Activated CD4-positive, alpha-beta T cell treated with anti-CD3 and anti-CD28 coated beads for 48 hours (primary cell): ENCODE results near the gene PI4K2A.

ENCODE experiments used
- DNase-seq: peaks from one replicate; pipeline ENCODE4 v3.0.0-alpha.2; 2020

The PI4K2A gene

DNA sequence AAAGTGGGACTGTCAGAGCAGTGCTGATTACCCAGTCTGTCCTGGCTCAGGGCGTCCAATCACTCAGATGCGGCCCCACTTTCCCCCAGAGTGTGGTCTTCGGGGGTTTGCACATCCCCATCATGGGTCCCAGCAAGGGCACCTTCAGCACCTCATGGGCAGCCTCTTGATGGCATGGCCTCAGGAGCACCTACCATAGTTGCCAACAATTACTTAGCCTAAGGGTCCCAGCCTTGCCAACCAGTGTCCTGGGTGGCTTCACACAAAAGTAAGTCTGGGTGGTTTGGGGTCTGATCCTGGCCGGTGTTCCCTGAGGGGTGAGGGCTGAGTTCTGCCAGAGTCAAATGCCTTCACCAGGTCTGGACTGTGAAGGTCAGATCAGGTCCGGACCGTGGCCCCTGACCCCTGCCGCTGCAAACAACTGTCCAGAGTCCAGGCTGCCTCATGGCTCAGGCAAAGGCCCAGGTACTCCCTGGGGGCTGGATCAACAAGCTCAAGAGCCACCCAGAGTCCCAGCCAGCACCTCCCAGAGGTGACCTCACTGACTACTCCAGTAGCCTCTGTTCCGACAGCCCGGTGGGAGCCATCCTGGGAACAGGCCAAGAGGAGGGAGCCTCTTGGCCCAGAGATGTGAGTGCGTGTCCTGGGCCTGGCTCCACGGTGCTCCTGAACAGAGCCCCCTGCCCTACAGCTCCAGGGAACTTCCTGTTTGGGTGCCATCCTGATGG, 66.8 kb downstream of the PI4K2A start:
- DNase-seq: no peak

DNA sequence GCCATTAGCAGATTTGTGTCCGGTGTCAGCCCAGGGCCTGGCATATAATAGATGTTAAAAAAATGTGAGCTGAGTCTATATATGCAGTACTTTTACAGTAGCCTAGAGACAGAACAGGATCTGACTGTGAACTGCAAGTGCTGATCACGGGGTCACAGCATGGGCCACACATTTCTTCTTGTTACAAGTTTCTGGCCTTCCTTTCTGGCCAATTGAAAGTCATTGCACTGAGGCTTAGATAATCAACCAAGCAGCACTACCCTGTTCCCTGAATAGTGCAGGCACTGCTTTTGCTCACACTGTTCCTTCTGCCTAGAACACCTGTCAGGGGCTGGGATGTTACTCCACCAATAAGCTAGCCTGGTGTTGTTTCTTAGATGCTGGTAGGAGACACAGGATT, 67.7 kb downstream of the PI4K2A start:
- no peak for DNase-seq

DNA sequence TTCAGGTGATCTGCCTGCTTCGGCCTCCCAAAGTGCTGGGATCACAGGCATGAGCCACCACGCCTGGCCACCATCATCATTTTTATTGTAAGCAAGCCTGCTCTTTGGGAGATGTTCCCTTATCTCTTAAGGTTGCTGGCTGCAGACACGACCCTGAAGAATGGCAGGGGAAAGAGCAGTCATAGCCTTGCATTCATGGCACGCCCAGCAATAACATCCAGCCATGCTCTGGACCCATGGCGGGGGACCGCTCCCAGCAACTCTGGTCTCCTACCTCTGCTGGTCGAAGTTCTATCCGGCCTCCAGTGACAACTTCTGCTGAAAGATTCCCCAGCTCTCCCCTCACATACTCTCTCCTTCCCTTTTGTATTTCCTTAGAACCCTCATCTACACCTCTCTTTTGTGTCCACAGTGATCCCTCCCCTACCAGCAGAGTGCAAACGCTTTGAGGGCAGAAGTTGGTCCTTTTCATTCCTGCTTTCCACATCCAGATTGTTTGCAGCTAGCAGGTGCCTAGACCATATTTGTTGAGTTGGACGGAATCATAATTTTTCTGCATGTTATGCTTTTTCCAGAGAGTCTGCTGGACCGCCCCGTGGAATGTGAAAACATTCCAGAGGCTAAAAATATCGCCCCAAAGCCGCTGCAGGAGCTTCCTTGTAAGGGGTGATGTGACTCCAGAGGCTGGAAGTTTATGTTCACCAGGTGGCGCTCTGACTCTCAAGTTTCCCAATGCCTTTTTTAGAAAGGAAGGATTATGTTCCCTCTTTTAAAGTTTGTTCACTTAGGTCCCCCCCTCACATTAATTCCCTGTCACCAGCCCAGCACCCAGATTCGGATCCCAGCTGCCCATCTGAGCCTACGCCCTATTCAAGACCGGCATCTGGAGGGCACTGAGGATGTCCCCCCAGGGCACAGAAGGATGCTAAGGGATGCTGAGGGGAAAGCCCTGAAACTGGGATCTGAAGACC, 68.8 kb downstream of the PI4K2A start:
- peak; percentile 51 for DNase-seq

DNA sequence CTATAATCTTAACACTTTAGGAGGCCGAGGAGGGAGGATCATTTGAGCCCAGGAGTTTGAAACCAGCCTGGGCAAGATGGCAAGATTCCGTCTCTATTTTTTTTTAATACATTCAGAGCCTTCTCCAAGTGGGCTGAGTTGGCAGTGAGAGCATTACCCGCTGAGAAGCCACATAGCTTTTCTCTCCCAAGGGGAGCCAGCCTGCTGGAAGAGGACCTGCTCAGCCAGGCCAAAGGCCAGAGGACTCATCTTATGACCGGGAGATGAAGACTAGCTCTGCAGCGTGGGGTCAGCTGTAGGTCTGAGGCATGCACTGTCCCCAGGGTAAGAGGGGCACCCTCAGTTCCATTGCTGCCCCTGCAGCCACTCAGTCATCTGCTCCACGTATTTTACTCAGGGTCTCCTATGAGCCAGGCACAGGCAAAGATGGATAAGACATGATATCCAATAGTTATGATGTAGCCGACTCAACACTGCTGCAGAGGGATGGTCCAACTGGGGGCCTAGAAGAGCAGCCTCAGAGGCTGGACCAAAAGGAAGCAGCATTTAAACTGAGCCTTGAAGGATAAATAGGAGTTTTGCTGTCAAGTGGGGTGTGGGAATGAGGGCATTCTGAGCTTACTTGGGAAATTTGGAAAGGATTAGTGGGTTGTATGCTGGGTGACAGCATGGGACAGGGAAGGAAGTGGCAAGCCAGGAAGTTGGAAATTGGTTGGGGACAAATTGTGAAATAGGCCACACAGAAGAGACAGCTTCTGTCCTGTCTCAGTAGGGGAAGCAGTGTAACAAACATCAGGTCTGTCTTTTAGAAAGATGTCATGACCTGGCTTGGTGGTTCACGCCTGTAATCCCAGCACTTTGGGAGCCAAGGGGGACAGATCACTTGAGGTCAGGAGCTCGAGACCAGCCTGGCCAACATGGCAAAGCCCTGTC, 71.4 kb downstream of the PI4K2A start:
- no peak for DNase-seq

DNA sequence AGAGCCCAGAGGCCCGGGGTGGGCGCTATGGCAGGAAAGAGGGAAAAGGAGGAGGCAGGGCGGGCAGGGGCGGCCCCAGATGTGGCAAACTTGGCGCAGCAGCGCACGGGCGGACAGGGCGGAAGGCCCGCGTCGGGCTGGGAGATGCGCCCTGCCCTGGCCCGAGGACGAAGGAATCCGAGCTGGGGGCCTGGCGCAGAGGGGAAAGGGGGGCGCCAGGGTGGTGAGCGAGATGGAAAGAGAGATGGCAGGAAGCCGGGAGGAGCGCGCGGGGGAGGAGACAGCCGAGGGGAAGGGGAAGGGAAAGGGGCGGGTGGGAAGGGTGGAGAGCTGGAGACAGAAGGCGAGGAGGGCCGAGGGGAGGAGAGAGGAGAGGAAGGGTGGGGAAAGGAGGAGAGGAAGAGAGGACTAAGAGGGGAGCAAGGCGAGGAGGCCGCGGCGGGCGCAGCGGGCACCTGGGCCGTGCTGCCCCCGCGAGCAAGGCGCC, 72.9 kb downstream of the PI4K2A start, which contains the start of gene MARVELD1:
Gene MARVELD1, plus strand, starts transcription at position 392 of the 487 bp plus-strand sequence. CDS start 147 bp downstream, outside the sequence.
- peak; percentile 17 for DNase-seq

DNA sequence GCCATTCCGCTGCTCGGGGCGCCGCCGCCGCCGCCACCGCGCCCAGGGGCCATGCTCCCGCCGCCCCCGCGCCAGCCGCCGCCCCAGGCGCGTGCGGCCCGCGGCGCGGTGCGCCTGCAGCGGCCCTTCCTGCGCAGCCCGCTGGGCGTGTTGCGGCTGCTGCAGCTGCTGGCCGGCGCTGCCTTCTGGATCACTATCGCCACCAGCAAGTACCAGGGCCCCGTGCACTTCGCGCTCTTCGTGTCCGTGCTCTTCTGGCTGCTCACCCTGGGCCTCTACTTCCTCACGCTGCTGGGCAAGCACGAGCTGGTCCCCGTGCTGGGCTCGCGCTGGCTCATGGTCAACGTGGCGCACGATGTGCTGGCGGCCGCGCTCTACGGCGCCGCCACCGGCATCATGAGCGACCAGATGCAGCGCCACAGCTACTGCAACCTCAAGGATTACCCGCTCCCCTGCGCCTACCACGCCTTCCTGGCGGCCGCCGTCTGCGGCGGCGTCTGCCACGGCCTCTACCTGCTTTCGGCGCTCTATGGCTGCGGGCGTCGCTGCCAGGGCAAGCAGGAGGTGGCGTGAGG, 73.4 kb downstream of the PI4K2A start:
- DNase-seq: peak; percentile 63

DNA sequence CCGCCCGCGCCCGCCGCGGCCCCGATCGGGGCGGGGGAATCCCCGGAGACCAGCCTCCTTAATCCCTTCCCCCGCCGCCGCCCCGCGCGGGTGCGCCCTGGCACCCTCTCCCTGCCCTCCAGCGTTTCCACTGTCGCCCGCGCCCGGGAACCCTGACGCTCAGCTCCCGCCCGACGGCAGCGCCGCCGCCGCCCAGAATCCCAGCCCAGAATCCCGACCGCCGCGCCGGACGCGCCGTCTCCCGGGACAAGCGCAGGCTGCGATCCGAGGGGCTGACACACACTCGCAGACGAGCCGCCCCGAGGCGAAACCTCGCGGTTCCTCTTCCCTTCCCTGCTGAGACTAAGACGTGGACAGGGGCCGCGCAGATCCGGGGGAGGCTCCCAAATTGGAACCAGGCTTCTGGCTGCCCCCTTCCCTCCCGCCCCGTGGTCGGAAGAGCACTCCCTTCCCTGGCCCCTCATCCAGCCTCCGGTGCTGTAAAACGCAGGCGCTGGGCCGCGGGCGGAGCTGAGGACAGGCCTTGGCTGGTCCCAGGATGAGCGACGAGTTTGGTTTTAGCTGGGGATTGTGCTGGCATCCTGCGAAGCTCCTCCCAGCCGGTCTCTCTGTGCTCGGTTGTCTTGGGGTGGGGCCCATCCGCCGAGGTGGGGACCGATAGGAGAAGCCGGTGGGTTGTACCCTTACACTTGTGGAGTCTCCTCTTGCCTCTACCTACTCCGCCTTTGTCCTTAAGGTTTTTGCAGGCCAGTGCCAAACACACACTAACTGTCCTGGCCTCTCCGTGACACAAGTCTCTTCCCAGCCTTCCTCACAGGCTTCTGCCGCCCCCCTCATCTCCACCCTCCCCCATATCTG, 74.2 kb downstream of the PI4K2A start:
- DNase-seq: peak; percentile 42

DNA sequence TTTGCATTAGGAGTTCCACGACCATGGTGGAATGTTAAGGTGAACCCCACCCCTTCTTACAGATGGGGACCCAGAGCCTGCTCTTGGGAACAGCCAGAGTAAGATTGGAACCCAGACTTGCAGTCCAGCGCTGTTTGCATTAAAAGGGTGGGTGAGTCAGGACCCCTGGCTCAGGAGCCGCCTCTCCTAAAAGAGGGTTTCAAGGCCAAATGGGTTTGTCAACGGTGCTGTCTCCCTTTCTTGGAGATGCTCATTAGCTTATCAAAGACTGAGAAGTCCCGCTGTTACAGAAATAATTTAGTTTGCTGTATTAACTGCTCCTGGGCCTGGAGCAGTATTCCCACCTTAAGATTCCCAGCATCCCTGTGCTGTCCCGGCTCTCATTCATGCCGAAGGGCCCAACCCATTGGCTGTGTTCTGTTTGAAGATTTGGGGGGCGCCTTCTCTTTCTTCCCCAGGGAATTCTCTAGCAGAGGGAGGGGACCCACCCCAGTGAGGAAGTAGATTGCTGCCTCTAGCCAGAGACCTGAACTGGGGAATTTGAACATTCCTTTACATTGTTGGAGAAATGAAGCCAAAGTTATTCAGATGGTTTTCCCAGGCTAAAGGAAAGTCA, 74.9 kb downstream of the PI4K2A start:
- DNase-seq: no peak

DNA sequence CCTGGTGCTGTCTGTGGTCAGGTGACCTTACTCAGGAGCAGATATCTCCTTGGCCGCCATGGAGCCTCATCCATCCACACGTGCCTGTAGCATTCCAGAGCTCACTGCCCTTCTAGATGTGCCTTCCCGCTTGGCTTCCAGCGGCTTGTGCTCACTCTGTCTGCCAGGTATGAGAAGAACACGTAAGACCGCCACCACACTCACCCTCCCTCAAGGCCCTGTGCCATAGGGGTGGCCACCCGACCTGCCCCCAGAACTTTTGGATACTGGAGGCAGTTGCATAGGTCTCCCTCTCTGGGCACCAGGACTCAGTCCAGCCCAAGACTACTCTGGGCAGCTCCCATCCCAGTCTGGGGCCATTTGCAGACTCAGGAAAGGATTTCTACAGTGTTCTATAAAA, 77.2 kb downstream of the PI4K2A start:
- no peak for DNase-seq

DNA sequence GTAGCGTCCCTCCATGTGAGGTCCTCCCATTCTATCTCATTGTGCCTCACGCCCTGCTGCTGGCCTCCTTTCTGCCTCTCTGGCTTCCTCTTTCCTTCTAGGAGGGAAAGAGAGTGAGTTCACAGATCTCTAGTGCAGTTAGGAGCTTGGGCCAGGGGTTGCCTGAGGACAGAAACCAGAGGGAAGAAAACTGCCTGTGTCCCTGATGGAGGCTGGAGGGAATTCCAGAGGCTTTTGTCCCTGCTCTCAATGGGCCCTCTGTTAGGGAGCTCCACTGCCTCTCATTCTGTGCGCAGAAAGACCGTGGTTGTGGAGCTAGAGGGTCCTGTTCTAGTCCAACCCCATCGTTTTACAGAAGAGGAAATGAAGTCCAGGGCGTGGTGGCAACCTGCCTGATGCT, 77.7 kb downstream of the PI4K2A start:
- DNase-seq: no peak

DNA sequence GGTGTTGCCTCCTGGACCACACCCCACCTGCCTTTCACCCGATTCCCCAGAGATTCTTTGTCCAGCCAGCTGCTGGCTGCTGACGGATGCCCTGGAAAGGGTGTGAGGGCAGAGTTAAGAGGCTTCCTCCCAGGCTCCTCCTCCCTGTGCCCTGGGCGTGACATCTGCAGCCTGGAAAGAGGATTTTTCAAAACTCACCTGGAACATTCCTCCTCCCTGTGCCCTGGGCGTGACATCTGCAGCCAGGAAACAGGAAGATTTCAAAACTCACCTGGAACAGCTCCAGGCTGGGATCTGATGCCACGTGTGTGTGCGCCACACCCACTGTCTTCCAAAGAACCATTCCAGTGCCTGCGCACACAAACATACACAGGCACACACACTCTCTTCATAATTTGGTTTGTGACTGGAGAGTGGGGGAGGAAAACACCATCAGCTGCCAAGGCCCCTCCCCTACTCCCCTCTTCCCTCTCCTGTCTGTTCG, 78.2 kb downstream of the PI4K2A start:
- no peak for DNase-seq

DNA sequence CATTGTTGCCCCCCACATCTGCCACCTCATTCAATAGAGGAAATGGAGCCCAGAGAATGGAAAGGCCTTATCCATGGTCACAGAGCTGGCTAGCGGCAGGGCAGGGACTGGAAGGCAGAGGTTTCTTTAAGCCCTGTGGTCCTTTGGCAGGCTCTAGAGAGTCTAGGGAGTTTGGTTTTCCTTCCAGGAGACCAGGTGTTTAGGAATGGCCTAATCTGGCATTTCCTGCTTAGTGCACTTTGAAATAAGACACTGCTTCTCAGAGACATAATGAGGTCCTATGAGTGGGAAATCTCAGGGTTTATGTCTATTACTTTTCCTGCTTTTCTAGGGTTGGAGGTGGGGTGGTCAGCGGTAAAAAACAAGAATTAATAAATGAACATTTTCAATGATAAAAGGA, 79.1 kb downstream of the PI4K2A start:
- DNase-seq: no peak

DNA sequence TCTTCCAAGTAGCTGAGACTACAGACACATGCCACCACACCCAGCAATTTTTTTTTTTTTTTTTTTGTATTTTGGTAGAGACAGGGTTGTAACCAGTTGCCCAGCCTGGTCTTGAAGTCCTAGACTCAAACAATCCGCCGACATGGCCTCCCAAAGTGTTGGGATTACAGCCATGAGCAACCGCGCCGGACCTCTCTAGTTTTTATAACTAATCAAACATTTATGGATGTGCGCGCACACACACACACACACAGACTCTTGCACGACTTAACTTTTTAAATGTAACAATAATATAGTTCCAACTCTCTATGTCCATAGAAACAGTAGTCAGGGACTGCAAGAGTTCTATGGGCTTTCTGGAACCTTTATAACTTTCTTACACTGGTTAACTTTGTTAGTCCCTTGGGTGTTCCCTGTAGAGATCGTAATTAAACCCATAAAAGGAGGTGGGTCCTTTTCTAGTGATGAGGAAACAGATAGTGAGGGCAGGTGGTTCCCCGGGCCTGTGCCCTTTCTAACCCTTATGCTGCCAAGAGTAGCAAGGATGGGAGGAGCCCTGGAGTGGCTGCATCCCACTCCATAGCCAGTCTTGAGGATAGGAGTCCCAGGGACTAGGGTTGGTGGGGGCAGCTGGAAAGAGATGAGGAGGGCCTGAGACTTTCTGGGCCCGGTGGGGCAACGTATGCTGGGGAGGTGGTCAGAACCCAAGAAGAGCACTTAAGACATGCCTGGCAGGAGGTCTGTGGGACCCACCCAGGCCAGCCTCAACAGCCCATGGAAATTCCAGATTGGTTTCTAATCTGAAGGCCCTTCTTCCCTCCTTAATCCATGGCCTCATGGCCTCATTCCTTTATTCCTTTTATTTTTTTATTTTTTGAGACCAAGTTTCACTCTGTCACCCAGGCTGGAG, 81.7 kb downstream of the PI4K2A start:
- no peak for DNase-seq

DNA sequence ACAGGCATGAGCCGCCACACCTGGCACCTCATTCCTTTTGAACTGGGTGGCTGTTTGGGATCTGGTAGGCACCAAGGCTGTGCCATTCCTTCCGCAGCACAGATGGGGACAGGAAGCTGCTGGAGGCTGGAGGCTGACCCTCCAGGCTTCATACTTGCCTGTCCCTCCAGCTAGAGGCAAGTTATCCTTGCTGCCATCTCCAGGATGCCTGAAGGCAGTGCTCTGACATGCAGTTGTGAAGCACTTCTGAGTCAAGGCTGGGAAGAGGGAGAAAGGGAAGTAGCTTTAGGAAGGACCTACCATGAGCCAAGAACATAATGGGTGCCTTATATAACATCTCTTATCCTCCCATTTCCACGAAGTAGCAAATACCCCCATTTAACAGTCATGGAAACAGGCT, 82.5 kb downstream of the PI4K2A start:
- DNase-seq: no peak

DNA sequence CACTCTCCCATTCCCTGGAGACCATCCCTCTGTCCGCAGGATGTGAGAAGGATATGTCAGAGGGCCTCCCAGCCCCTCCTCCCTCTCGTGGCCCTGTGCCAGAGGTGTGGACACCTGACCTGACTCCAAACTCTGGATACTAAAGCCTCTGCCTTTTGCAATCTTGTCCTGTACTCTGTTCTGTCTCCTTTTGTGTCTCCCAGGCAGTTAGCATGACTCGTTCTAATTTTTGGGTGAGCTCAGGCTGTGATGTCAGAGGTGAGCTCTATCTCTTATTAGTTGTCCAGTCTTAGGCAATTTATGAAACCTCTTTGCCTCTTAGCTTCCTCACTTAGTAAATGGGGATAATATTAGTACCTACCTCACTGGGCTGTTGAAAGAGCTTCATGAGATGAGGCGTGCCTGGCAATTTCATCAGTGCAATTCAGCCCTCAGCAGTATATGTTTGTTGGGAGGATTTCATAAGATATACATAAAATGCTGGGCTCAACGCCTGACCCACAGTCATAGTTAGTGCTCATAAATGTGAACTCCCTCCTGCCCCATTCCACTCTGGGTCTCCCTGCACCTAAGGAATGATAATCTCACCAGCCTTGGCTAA, 84.0 kb downstream of the PI4K2A start:
- no peak for DNase-seq
